IPS DF 4.7 (cell line): Measurements from ENCODE around the gene TERF2IP.

ENCODE experiments used
- DNase-seq: peaks from one replicate; pipeline ENCODE4 v3.0.0-alpha.2; 2013; ENCODE audit warnings: low spot score; ENCODE audit errors: extremely low read depth

Gene TERF2IP

DNA sequence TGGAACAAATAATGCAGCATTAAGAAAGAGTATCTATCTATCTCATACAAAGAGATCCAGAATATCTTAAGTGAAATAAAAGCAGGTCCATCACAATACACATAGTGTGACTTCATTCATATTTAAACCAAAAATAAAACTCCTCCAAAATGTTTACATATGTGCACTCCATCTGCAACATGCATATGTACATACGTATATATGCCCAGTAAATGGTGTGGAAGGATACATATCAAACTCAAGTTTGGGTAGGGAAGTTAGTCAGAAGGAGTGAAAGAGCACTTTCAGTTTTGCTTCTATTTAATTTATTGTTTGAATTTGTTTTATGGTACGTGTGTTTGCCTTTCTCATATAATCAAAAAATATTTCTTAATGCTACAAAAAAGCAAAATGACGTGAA is 12.5 kb upstream of the TERF2IP start:
- no peak for DNase-seq

GRCh38 chr16:75640598-75640997 is 7.0 kb upstream of the TERF2IP start:
- no peak for DNase-seq

DNA sequence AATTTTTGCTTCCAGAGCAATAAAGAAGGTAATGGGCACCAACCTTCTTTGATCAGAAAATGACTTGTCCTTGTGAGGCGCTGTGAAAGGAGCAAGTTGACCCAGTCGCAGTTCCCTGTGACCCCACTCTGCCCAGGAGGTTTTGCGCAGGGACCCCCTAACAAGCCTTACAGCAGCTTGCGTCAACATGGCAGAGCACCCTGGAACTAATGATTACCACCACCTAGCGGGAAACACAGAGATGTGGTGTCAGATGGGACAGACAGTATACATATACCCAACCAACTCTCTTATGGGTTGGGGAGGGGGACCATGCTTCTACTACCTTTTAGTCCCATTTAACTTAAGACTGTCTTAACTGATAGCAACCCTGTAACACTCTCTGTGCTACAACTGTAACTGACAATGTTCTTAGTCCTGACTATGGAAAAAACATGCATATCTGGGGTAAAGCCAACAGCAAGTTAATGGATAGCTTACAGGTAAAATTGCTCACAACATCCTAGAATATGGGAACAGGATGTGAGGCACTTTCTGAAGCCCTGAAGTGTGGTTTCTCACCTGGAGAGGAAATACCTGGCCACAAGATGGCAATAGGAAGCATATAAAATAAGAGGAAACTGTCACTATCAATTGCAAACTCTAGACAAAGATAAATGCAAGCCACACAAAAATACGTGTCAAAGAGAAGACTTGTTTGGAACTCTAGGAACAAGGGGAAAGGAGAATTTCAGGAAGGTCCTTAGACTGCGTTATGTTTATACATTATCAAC is 3.1 kb upstream of the TERF2IP start:
- no peak for DNase-seq

DNA sequence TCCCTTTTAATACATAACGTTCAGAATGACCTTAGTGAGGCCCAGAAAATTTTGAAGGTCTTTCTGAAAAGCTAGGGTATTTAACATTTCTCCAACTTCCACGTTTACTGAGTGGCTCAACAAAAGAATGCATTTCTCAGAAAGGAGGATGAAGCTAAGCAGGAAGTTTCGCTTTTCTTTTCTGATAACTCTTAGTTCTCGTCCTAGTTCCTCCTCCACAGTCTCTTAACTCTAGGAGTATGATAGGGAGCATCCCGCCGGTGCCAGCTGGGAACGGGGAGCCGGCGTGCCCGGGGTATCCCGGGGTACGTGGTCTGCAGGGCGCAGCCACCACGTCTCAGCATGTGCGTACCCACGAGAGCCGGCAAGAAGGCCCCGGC is 471 bp upstream of the TERF2IP start:
- DNase-seq: no peak

DNA sequence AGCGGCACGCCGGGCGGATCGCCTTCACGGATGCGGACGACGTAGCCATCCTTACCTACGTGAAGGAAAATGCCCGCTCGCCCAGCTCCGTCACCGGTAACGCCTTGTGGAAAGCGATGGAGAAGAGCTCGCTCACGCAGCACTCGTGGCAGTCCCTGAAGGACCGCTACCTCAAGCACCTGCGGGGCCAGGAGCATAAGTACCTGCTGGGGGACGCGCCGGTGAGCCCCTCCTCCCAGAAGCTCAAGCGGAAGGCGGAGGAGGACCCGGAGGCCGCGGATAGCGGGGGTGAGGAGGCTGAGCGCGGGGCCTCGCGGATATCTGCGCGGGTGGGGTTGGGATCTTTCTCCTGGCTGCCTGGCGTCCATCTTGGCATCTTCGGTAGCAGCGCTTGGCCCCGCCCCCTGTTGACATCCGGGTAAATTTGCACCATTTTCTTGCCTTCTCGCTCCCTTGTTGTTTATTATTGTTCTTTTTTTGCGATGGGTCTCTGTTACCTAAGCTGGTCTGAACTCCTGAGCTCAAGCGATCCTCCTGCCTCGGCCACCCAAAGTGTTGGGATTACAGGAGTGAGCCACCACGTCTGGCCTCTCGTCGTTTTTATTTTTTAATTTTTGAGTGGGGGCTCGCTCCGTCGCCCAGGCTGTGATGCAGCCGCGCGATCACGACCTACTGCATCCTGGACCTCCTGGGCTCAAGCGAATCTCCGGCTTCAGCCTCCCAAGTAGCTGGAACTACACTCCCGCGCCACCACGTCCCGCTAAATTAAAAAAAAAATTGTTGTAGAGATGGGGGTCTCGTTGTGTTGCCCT is 898 bp downstream of the TERF2IP start:
- DNase-seq: peak; percentile 22

DNA sequence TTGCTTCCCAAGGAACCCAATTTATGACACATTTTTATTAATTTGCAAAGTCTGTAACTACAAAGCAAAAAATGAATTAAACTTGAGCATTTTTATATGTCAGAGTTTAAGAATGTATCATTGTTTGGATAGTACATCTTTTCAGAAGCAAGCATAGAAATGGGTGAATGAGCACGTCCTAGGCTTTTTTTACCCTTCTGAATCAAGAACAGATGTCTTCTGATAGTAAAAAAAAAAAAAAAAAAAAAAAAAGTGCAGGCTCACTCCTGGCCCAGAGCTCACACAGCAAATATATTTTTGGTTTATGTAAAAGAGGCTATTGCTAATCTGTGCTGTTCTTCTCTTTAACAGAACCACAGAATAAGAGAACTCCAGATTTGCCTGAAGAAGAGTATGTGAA is 6.3 kb downstream of the TERF2IP start:
- DNase-seq: no peak

DNA sequence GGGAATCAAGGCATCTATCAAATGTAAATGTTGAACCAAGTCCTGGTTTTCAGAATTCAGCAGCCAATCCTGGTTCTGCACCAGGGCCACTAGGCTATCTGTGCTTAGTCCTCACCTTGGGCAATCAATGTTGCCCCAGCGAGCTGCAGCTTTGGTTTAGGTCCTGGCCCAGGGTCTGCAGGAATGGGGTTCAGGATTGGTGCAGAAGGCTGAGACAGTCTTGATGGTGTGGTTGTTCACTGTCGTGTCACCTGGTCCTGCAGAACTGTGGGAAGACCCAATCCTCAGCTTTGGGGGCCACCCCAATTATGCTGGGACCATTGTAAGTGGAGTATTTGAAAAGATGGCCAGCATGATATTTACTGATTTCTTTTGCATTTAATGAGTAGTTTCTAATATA is 10.6 kb downstream of the TERF2IP start:
- no peak for DNase-seq

GRCh38 chr16:75660321-75660720 is 12.7 kb downstream of the TERF2IP start:
- DNase-seq: no peak

- DNase-seq: no peak
These were observed 13.2 kb downstream of the TERF2IP start for GRCh38 chr16:75660726-75661302.

DNA sequence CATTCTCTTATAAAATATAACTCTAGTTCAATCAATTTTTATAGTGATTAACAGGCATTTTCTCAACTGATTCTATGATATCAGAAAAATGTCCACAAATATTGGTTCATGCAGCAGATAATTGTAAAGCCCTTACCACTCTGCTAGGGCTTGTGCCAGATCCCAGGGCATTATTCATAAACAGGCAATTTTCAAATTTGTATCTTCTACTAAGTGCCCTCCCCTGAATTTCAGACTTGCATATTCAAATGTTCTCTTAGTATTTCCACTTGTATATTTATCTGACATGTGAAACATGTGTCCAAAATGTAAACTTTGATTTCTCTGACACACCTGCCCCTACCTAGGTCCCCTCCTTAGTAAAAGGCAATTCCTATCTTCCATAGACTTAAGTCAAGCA is 19.9 kb downstream of the TERF2IP start:
- DNase-seq: no peak

- no peak for DNase-seq
These were observed 29.3 kb downstream of the TERF2IP start, which contains the start of gene CPHXL2 for GRCh38 chr16:75676909-75677308. CPHXL2 (minus strand) TSS chr16:75677009; CDS start chr16:75676999, 10 bp downstream.

- no peak for DNase-seq
These were observed 31.8 kb downstream of the TERF2IP start for GRCh38 chr16:75679366-75679765.

DNA sequence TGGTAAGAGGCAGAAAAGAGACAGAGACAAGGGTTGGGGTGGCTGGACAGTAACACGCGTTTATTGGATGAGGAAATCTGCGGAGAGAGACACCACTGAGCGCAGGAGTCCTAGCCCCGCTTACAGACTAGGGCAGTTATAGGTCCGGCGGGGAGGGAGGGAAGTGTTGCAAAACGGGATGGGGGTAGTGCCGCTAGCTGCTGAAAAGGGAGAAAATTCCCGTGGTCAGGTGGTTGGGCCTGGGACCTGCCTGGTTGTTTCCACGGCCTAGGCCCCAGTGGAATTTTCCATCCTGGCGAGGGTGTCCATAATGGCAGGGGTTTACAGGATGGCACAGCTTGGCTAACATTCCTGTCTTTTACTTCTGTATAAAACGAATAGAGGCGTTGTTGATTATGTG is 34.7 kb downstream of the TERF2IP start:
- DNase-seq: no peak

DNA sequence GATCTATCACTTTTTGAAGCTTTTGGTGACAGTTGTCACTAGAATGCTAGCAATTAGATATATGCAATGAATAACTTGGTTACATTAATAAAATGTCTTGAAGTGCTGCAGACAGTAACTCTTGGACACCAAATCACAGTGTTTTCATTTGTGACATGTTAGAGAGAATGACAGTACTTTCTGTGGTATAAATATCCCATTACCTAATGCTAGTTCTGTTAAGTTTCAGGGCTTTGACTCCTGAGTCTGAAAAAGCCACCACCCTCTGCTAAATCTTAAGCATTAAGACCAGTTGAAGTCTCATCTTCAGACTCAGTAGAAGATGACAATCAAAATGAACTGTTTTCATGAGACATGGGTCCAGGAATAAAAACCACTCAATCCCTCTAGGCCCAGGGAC is 39.8 kb downstream of the TERF2IP start:
- no peak for DNase-seq

GRCh38 chr16:75695708-75696107 is 48.1 kb downstream of the TERF2IP start:
- DNase-seq: peak; percentile 16

- no peak for DNase-seq
These were observed 50.0 kb downstream of the TERF2IP start for GRCh38 chr16:75697571-75697970.

DNA sequence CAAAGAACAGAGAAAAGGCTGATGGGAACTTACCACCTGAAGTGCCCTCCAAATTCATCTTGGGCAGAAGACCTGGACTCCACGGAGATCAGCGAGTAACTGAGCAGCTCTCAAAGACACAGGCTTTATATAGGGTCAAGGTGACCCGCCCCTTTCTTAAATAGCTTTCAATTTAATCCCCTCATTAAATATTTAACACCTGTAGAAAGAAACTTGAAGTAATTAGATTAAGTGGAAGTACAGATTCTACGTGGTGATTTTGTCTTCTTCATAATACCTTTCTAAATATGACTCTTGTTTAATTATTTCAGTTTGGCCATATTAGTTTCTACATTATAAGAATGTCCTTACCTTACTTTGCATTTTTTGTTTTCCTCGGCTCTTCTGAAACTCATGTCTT is 53.8 kb downstream of the TERF2IP start, which contains the start of gene DUXB:
DUXB (minus strand) TSS at position 101 of the 400 bp plus-strand sequence; CDS start at position 58, 43 bp downstream.
- no peak for DNase-seq

- no peak for DNase-seq
These were observed 54.7 kb downstream of the TERF2IP start for GRCh38 chr16:75702242-75702641.

DNA sequence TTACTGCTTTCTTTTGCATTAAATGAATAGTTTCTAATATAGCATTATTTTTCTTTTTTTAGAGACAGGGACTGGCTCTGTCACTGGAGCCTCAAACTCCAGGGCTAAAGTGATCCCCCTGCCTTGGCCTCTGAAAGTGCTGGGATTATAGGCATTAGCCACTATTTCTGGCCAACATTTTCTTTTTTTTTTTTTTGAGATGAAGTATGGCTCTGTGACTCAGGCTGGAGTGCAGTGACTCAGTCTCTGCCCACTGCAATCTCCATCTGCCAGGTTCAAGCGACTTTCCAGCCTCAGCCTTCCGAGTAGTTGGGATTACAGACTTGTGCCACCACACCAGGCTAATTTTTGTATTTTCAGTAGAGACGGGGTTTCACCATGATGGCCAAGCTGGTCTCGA is 55.7 kb downstream of the TERF2IP start:
- no peak for DNase-seq
